ENCODE data around the gene UHMK1.

GRCh38 chr1:162536511-162536910, 38.9 kb downstream of the UHMK1 start:
- TF ChIP-seq POLR2A (IDR thresholded peaks at IDR 0.05), result no peak
- no peak for TF ChIP-seq CTCF (IDR thresholded peaks at IDR 0.05 in 8 of 11, conservative IDR thresholded peaks at IDR 0.05 in 3 of 11)

All from spleen (tissue), 7 donors.